Measurements from ENCODE around the gene RMDN2. TPM values are rescaled to one million over a fixed set of nuclear protein-coding genes. Genes with fewer than 3 reads are reported as not detected.
"Not testable (repeated sequence)": the region's sequence is repeated elsewhere in the genome, so short reads cannot be mapped to it uniquely, and the experiment has no call there.

RMDN2 gene
- total RNA-seq, 1 donor, result 11.9 TPM

- DNase-seq (ENCODE audit: insufficient read length, low spot score, missing footprints); H2AFZ ChIP-seq (ENCODE audit: low read length); H4K20me1 ChIP-seq (ENCODE audit: insufficient read depth, low read length); H3K4me1 ChIP-seq (ENCODE audit: insufficient read depth, low read length); H3K27ac ChIP-seq (ENCODE audit: low read depth, low read length); H3K36me3 ChIP-seq (ENCODE audit: insufficient read depth, low read length); H3K27me3 ChIP-seq (ENCODE audit: insufficient read depth, low read length); H3K9me3 ChIP-seq (ENCODE audit: low read depth, low read length); H3K4me2 ChIP-seq (ENCODE audit: insufficient read depth, low read length); H3K79me2 ChIP-seq (ENCODE audit: insufficient read depth, low read length); H3K4me3 ChIP-seq (ENCODE audit: insufficient read depth, low read length): not testable (repeated sequence)
Measured at GRCh38 chr2:37941267-37941666, 16.2 kb downstream of the RMDN2 start.

- Histone ChIP-seq H4K20me1 (ENCODE audit: insufficient read depth, low read length) (no peaks in the 10 kb centered on the region), H3K9me3 (ENCODE audit: low read depth, low read length) (no peaks in the 10 kb centered on the region), H2AFZ (ENCODE audit: low read length) (no peak overlapping the region), H3K27ac (ENCODE audit: low read depth, low read length) (no peak overlapping the region), H3K79me2 (ENCODE audit: insufficient read depth, low read length) (no peaks in the 10 kb centered on the region), H3K4me2 (ENCODE audit: insufficient read depth, low read length) (no peak overlapping the region), H3K4me3 (ENCODE audit: insufficient read depth, low read length) (no peak overlapping the region), H3K36me3 (ENCODE audit: insufficient read depth, low read length) (no peaks in the 10 kb centered on the region), H3K27me3 (ENCODE audit: insufficient read depth, low read length) (no peaks in the 10 kb centered on the region), H3K4me1 (ENCODE audit: insufficient read depth, low read length) (no peaks in the 10 kb centered on the region)
- no peak for DNase-seq (ENCODE audit: insufficient read length, low spot score, missing footprints)
- TF ChIP-seq, protein P1, sequence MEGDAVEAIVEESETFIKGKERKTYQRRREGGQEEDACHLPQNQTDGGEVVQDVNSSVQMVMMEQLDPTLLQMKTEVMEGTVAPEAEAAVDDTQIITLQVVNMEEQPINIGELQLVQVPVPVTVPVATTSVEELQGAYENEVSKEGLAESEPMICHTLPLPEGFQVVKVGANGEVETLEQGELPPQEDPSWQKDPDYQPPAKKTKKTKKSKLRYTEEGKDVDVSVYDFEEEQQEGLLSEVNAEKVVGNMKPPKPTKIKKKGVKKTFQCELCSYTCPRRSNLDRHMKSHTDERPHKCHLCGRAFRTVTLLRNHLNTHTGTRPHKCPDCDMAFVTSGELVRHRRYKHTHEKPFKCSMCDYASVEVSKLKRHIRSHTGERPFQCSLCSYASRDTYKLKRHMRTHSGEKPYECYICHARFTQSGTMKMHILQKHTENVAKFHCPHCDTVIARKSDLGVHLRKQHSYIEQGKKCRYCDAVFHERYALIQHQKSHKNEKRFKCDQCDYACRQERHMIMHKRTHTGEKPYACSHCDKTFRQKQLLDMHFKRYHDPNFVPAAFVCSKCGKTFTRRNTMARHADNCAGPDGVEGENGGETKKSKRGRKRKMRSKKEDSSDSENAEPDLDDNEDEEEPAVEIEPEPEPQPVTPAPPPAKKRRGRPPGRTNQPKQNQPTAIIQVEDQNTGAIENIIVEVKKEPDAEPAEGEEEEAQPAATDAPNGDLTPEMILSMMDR (IDR thresholded peaks at IDR 0.05; ENCODE audit: extremely low read depth, low read depth, low read length), result no peak
Measured at GRCh38 chr2:37944268-37944667, 19.2 kb downstream of the RMDN2 start.

GRCh38 chr2:37947306-37947705, 22.2 kb downstream of the RMDN2 start:
- H4K20me1 ChIP-seq (ENCODE audit: insufficient read depth, low read length), result no peaks in the 10 kb centered on the region
- H3K36me3 ChIP-seq (ENCODE audit: insufficient read depth, low read length), result no peaks in the 10 kb centered on the region
- TF ChIP-seq, protein P1 (IDR thresholded peaks at IDR 0.05; ENCODE audit: extremely low read depth, low read depth, low read length), result no peak
- no peaks in the 10 kb centered on the region for H3K27me3 ChIP-seq (ENCODE audit: insufficient read depth, low read length)
- H3K27ac ChIP-seq (ENCODE audit: low read depth, low read length), result no peak overlapping the region
- H2AFZ ChIP-seq (ENCODE audit: low read length), result no peak overlapping the region
- H3K4me1 ChIP-seq (ENCODE audit: insufficient read depth, low read length), result no peaks in the 10 kb centered on the region
- no peaks in the 10 kb centered on the region for H3K79me2 ChIP-seq (ENCODE audit: insufficient read depth, low read length)
- H3K9me3 ChIP-seq (ENCODE audit: low read depth, low read length), result no peaks in the 10 kb centered on the region
- DNase-seq (ENCODE audit: insufficient read length, low spot score, missing footprints), result no peak
- no peak overlapping the region for H3K4me2 ChIP-seq (ENCODE audit: insufficient read depth, low read length)
- no peak overlapping the region for H3K4me3 ChIP-seq (ENCODE audit: insufficient read depth, low read length)

GRCh38 chr2:37962018-37962739, 37.1 kb downstream of the RMDN2 start:
- not testable (repeated sequence) for H3K4me1 ChIP-seq (ENCODE audit: insufficient read depth, low read length); DNase-seq (ENCODE audit: insufficient read length, low spot score, missing footprints)

GRCh38 chr2:37962740-37963121, 37.6 kb downstream of the RMDN2 start:
- H3K4me1 ChIP-seq (ENCODE audit: insufficient read depth, low read length); H3K4me2 ChIP-seq (ENCODE audit: insufficient read depth, low read length); DNase-seq (ENCODE audit: insufficient read length, low spot score, missing footprints); H3K27ac ChIP-seq (ENCODE audit: low read depth, low read length); H4K20me1 ChIP-seq (ENCODE audit: insufficient read depth, low read length); H3K27me3 ChIP-seq (ENCODE audit: insufficient read depth, low read length); H3K79me2 ChIP-seq (ENCODE audit: insufficient read depth, low read length); H3K36me3 ChIP-seq (ENCODE audit: insufficient read depth, low read length); H3K9me3 ChIP-seq (ENCODE audit: low read depth, low read length); H3K4me3 ChIP-seq (ENCODE audit: insufficient read depth, low read length); H2AFZ ChIP-seq (ENCODE audit: low read length): not testable (repeated sequence)

More at GRCh38 chr2:37962018-37962739, 37.1 kb downstream of the RMDN2 start:
- not testable (repeated sequence) for H3K9me3 ChIP-seq (ENCODE audit: low read depth, low read length); H3K4me2 ChIP-seq (ENCODE audit: insufficient read depth, low read length); H4K20me1 ChIP-seq (ENCODE audit: insufficient read depth, low read length); H3K79me2 ChIP-seq (ENCODE audit: insufficient read depth, low read length); H3K36me3 ChIP-seq (ENCODE audit: insufficient read depth, low read length); H3K27me3 ChIP-seq (ENCODE audit: insufficient read depth, low read length); H3K4me3 ChIP-seq (ENCODE audit: insufficient read depth, low read length); H2AFZ ChIP-seq (ENCODE audit: low read length); H3K27ac ChIP-seq (ENCODE audit: low read depth, low read length)

- not testable (repeated sequence) for H2AFZ ChIP-seq (ENCODE audit: low read length); H3K4me3 ChIP-seq (ENCODE audit: insufficient read depth, low read length); H3K4me1 ChIP-seq (ENCODE audit: insufficient read depth, low read length); H3K36me3 ChIP-seq (ENCODE audit: insufficient read depth, low read length); H3K4me2 ChIP-seq (ENCODE audit: insufficient read depth, low read length); H3K9me3 ChIP-seq (ENCODE audit: low read depth, low read length); H3K79me2 ChIP-seq (ENCODE audit: insufficient read depth, low read length); DNase-seq (ENCODE audit: insufficient read length, low spot score, missing footprints); H4K20me1 ChIP-seq (ENCODE audit: insufficient read depth, low read length); H3K27ac ChIP-seq (ENCODE audit: low read depth, low read length); H3K27me3 ChIP-seq (ENCODE audit: insufficient read depth, low read length)
Measured at GRCh38 chr2:37963901-37964300, 38.8 kb downstream of the RMDN2 start.
